HepG2 (cell line): ENCODE data around the gene TMEM108.

ENCODE experiments used
- PCBP1 ChIP-seq: fragments of 200-400 bp; formaldehyde crosslinking; IDR thresholded peaks from 2 replicates; pipeline ENCODE4 v1.6.1; 2017; ENCODE audit warnings: mild to moderate bottlenecking, low read depth, low read length, borderline replicate concordance
- PITX1 ChIP-seq: sonication (generic); formaldehyde crosslinking; IDR thresholded peaks from 2 replicates; pipeline ENCODE4 v1.5.1; 2020; ENCODE audit warnings: mild to moderate bottlenecking, missing genetic modification reagents
- SAFB2 ChIP-seq: sonication (generic); formaldehyde crosslinking; IDR thresholded peaks from 2 replicates; pipeline ENCODE4 v1.5.1; 2020; ENCODE audit warnings: missing genetic modification reagents, low read depth, mild to moderate bottlenecking, borderline replicate concordance
- ZBTB8A ChIP-seq: sonication (generic); formaldehyde crosslinking; IDR thresholded peaks from 2 replicates; pipeline ENCODE4 v1.4.0; 2020; ENCODE audit warnings: mild to moderate bottlenecking, low read depth, missing genetic modification reagents, borderline replicate concordance
- ZNF430 ChIP-seq: sonication (generic); formaldehyde crosslinking; IDR thresholded peaks from 2 replicates; pipeline ENCODE4 v1.9.0; 2021; ENCODE audit warnings: mild to moderate bottlenecking, missing genetic modification reagents

DNA sequence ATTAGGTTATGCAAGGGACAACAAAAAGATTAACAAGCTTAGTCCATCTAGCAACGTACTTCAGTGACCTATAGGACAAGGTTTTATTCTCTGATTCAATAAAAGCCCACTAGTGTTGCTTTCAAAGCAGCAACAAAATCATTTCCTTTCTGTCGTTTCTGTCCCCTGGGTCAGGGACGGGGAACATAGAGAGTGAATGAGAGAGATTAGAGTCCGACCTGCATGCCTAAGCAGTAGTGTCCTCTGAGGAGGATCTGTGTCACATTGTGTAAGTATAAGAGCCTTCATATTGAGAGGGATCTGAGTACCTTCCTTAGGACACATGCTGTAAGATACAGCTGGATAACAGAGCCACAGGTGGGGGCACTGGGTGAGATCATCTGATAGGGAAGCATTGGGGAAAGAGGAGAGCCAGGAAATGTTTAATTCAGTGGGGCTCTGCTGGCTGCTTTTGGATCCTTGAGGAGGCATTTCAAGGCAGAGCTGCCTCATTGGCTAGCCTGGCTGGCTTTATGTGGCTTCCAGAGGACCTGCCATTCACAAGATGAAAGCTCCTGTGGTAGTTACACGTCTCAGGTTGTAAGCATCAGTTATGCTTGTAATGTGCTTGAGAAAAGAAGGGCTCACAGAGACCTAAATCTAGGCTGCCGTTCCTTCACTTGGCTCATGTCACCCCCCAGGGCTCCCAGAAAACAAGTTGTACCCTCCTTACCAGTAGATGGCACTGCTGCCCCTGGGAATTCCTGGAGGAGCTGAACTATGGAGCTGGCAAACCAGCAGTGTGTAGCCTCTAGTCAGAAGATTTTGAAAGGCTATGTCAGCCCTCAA is 2.7 kb downstream of the TMEM108 start:
- TF ChIP-seq PITX1 = no peak
- no peak for TF ChIP-seq PCBP1
- no peak for TF ChIP-seq ZNF430 (CRISPR knock-in tag)
- no peak for TF ChIP-seq ZBTB8A (CRISPR knock-in tag)
- no peak for TF ChIP-seq SAFB2
